ENCODE data around the gene BCL11B.

DNA sequence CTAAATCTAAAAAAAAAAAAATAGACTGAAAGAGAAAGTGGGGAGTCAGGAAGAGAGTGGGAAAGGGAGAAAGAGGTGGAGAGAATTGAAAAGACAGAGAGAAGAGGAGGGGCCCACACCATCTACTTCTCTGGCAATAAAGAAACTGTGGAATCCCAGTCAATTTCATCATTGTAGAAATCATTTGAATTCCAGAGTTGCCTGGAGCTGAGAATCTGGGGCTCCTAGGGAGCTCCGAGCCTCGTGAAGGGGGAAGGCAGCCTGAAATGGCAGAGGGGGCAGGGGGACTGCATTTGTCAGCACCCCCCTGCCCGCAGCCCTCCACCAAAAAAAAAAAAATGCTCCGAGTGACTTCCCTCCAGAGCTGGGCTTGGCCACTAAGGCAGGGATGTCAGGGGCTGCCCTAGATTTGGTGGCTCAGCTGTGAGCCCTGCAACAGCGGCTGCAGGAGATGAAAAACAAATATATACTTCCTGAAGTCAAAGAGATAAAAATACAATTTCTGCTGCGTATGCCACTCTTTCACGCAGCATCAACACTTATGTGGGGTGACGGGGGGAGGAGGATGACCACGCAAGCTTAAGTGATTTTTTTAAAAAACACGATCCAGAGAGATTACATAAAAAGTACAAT, 80.5 kb downstream of the BCL11B start:
- TF ChIP-seq RFX5 (IDR thresholded peaks at IDR 0.05; ENCODE audit: borderline replicate concordance, low read depth, low read length): no peak
- TF ChIP-seq, protein P1, sequence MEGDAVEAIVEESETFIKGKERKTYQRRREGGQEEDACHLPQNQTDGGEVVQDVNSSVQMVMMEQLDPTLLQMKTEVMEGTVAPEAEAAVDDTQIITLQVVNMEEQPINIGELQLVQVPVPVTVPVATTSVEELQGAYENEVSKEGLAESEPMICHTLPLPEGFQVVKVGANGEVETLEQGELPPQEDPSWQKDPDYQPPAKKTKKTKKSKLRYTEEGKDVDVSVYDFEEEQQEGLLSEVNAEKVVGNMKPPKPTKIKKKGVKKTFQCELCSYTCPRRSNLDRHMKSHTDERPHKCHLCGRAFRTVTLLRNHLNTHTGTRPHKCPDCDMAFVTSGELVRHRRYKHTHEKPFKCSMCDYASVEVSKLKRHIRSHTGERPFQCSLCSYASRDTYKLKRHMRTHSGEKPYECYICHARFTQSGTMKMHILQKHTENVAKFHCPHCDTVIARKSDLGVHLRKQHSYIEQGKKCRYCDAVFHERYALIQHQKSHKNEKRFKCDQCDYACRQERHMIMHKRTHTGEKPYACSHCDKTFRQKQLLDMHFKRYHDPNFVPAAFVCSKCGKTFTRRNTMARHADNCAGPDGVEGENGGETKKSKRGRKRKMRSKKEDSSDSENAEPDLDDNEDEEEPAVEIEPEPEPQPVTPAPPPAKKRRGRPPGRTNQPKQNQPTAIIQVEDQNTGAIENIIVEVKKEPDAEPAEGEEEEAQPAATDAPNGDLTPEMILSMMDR (IDR thresholded peaks at IDR 0.05; ENCODE audit: control extremely low read depth in 1 of 3, insufficient read depth in 1 of 3, low read depth in 1 of 3, low read length in 3 of 3): no peak
- no peak for TF ChIP-seq CTBP2 (IDR thresholded peaks at IDR 0.05; ENCODE audit: borderline replicate concordance, insufficient read depth, insufficient read length, low read length)
- no peak for TF ChIP-seq EZH2 (IDR thresholded peaks at IDR 0.05; ENCODE audit: low read depth, low read length, severe bottlenecking)
- TF ChIP-seq SP4 (IDR thresholded peaks at IDR 0.05; ENCODE audit: low read length): no peak
- TF ChIP-seq SRF (IDR thresholded peaks at IDR 0.05; ENCODE audit: low read depth, low read length): no peak
- TF ChIP-seq EP300 (IDR thresholded peaks at IDR 0.05; ENCODE audit: borderline replicate concordance in 1 of 2, low read depth in 2 of 2, low read length in 2 of 2): no peak
- no peak for TF ChIP-seq EGR1 (IDR thresholded peaks at IDR 0.05; ENCODE audit: borderline replicate concordance, low read depth, low read length)
- no peak for TF ChIP-seq MAFK (IDR thresholded peaks at IDR 0.05; ENCODE audit: low read depth, low read length)
- no peak for TF ChIP-seq JUN (IDR thresholded peaks at IDR 0.05; ENCODE audit: low read depth, low read length)

Data from H1 (cell line).